Activated CD4-positive, alpha-beta T cell treated with anti-CD3 and anti-CD28 coated beads for 48 hours (primary cell): Measurements from ENCODE around the gene MAPK8IP2.

Experiments
- DNase-seq: peaks from one replicate; pipeline ENCODE4 v3.0.0-alpha.2; 2020

The MAPK8IP2 gene

GRCh38 chr22:50600538-50600937 is at the start of gene MAPK8IP2:
TSS of gene MAPK8IP2 (plus strand) at chr22:50600793. CDS start at chr22:50600819, 26 bp downstream.
- no peak for DNase-seq

GRCh38 chr22:50551160-50551752 is 49.3 kb upstream of the MAPK8IP2 start:
- DNase-seq, result no peak

- DNase-seq, result no peak
These were observed 47.3 kb upstream of the MAPK8IP2 start for GRCh38 chr22:50553310-50553709.

- no peak for DNase-seq
These were observed 43.9 kb upstream of the MAPK8IP2 start for GRCh38 chr22:50556703-50557102.

- DNase-seq, result no peak
These were observed 40.6 kb upstream of the MAPK8IP2 start for GRCh38 chr22:50560034-50560433.

GRCh38 chr22:50561401-50562358 is 38.9 kb upstream of the MAPK8IP2 start:
- DNase-seq, result no peak

GRCh38 chr22:50562523-50563412 is 37.8 kb upstream of the MAPK8IP2 start, which contains the start of gene SYCE3:
TSS of gene SYCE3 (minus strand) at chr22:50562919. CDS start at chr22:50556405, 6,514 bp downstream.
- DNase-seq, result peak; percentile 99

- no peak for DNase-seq
These were observed 37.0 kb upstream of the MAPK8IP2 start for GRCh38 chr22:50563413-50564160.

- no peak for DNase-seq
These were observed 36.3 kb upstream of the MAPK8IP2 start for GRCh38 chr22:50564289-50564688.

GRCh38 chr22:50567721-50568252 is 32.8 kb upstream of the MAPK8IP2 start:
- DNase-seq, result no peak

GRCh38 chr22:50568626-50569025 is 32.0 kb upstream of the MAPK8IP2 start:
- no peak for DNase-seq

GRCh38 chr22:50569041-50569459 is 31.5 kb upstream of the MAPK8IP2 start:
- DNase-seq, result no peak

GRCh38 chr22:50569896-50570535 is 30.6 kb upstream of the MAPK8IP2 start:
- DNase-seq, result no peak

- DNase-seq, result no peak
These were observed 29.7 kb upstream of the MAPK8IP2 start for GRCh38 chr22:50570861-50571260.

- DNase-seq, result no peak
These were observed 29.1 kb upstream of the MAPK8IP2 start for GRCh38 chr22:50571264-50572175.

- no peak for DNase-seq
These were observed 27.6 kb upstream of the MAPK8IP2 start for GRCh38 chr22:50572965-50573364.

- DNase-seq, result no peak
These were observed 26.9 kb upstream of the MAPK8IP2 start for GRCh38 chr22:50573491-50574382.

GRCh38 chr22:50574383-50574755 is 26.2 kb upstream of the MAPK8IP2 start:
- no peak for DNase-seq

GRCh38 chr22:50575426-50575941 is 25.1 kb upstream of the MAPK8IP2 start:
- no peak for DNase-seq
